Caki2 (cell line): Measurements from ENCODE around the gene TLR9. TPM values are rescaled to one million over a fixed set of nuclear protein-coding genes. Genes with fewer than 3 reads are reported as not detected.
"Not testable (repeated sequence)": the region's sequence is repeated elsewhere in the genome, so short reads cannot be mapped to it uniquely, and the experiment has no call there.

ENCODE experiments used
- DNase-seq: peaks from one replicate; pipeline ENCODE4 v3.0.0-alpha.2; 2015; ENCODE audit warnings: low read depth
- in situ Hi-C: cut with HindIII; loops from 2 replicates; pipeline ENCODE4 v1.10.0; 2016; ENCODE audit warnings: low sequenced_read_pairs, low pct_unique_long_range_greater_than_20kb, mixed read lengths
- total RNA-seq: library from RNA; depleted of rRNA; stranded (reverse); fragments of >200 nt; shearing (Covaris generic); gene quantifications from 2 replicates; pipeline ENCODE4 v1.2.3, GENCODE V29; 2014; ENCODE audit warnings: low replicate concordance; rRNA removed

TLR9 gene, protein sequence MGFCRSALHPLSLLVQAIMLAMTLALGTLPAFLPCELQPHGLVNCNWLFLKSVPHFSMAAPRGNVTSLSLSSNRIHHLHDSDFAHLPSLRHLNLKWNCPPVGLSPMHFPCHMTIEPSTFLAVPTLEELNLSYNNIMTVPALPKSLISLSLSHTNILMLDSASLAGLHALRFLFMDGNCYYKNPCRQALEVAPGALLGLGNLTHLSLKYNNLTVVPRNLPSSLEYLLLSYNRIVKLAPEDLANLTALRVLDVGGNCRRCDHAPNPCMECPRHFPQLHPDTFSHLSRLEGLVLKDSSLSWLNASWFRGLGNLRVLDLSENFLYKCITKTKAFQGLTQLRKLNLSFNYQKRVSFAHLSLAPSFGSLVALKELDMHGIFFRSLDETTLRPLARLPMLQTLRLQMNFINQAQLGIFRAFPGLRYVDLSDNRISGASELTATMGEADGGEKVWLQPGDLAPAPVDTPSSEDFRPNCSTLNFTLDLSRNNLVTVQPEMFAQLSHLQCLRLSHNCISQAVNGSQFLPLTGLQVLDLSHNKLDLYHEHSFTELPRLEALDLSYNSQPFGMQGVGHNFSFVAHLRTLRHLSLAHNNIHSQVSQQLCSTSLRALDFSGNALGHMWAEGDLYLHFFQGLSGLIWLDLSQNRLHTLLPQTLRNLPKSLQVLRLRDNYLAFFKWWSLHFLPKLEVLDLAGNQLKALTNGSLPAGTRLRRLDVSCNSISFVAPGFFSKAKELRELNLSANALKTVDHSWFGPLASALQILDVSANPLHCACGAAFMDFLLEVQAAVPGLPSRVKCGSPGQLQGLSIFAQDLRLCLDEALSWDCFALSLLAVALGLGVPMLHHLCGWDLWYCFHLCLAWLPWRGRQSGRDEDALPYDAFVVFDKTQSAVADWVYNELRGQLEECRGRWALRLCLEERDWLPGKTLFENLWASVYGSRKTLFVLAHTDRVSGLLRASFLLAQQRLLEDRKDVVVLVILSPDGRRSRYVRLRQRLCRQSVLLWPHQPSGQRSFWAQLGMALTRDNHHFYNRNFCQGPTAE
- 0.12 TPM in 1 of 2 replicates, not detected in the other for total RNA-seq

DNA sequence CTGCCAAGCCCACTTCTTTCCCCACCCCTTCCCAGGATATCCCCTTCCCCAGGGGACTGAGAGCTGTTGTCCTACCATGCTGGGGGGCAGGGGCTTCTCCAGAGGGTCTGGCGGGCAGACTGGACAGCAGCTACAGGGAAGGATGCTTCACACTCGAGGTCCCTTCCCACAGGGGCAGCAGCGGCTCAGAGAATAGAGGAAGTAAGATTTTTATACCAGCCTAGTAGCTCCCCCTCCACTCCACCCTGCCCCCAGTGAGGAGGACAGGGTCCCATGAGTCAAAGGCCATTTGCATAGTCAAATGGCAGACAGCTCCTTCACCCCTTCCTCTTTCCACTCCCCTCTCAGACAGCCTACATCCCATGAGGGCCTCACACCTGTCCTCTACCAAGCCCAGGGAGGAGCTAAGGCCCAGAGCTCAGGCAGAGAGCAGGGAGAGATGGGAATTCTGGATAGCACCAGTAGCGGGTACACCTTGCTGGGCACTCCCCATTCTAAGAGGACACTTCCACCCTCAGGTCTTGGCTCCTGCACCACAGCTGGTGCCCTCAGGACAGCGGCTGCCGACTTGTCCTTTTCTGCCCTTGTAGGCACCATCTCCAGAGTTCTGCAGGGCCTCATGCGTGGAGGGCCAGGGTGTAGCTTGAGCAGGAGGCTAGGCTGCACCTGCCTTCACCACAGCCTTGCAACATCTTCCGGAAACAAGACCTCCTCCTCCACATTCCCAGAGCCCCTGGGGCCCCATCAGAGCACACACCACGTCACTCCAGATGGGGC, at the start of gene TLR9:
Gene TLR9 (minus strand): TSS at position 194 of the 777 bp plus-strand sequence. CDS start 116 bp downstream, at position 78.
- in situ Hi-C loops, result no loop called here
- no peak for DNase-seq

DNA sequence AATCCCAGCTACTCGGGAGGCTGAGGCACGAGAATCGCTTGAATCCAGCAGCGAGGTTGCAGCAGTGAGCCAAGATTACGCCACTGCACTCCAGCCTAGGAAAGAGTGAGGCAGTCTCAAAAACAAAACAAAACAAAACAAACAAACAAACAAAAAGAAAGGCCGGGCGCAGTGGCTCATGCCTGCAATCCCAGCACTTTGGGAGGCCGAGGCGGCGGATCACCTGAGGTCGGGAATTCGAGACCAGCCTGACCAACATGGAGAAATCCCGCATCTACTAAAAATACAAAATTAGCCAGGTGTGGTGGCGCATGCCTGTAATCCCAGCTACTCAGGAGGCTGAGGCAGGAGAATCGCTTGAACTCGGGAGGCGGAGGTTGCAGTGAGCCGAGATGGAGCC, 49.3 kb upstream of the TLR9 start:
- in situ Hi-C loops, DNase-seq: not testable (repeated sequence)

DNA sequence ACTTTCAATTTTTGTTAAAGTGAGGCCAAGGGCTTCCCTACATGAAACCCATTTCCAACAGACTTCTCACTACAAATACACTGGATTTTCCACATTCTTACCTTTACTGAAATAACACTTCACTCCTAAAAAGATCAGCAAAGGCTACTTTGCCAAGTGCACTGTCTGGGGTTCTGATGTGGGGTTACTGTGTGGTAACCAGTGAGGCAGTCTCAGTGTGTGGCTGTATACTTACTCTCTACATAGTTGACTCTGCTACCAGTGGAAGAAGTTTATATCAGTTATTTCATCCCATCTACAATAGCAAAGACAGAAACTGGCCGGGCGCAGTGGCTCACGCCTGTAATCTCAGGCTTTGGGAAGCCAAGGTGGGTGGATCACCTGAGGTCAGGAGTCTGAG, 47.4 kb upstream of the TLR9 start:
- in situ Hi-C loops, result no loop called here
- no peak for DNase-seq

DNA sequence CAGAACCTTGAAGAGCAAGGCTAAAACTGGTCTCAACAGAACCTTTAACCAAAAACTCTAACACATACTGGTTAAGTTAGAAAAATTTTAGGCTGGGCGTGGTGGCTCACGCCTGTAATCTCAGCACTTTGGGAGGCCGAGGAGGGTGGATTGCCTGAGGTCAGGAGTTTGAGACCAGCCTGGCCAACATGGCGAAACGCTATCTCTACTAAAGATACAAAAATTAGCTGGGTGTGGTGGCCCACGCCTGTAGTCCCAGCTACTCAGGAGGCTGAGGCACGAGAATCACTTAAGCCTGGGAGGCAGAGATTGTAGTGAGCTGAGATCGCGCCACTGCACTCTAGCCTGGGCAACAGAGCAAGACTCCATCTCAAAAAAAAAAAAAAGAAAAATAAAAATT, 46.7 kb upstream of the TLR9 start:
- in situ Hi-C loops, DNase-seq: not testable (repeated sequence)

DNA sequence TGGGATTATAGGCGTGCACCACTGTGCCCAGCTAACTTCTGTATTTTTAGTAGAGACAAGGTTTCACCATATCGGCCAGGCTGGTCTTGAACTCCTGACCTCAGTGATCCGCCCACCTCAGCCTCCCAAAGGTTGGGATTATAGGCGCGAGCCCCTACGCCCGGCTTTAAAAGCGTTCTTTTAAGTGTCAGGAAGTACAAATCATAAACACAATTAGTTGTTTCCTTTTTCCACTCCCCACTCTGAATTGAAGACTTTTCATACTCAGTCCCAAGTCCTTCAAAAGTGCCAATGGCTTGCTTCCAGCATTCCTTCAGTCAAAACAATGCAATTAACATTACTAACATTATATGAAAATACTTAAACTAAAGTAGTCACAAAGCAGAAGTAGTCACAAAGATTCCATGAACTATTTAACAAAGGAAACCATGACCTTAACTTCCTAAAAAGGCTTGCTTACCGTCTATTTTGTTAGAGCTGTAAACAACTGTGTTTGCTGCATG, 44.9 kb upstream of the TLR9 start:
- in situ Hi-C loops, result no loop called here
- no peak for DNase-seq

DNA sequence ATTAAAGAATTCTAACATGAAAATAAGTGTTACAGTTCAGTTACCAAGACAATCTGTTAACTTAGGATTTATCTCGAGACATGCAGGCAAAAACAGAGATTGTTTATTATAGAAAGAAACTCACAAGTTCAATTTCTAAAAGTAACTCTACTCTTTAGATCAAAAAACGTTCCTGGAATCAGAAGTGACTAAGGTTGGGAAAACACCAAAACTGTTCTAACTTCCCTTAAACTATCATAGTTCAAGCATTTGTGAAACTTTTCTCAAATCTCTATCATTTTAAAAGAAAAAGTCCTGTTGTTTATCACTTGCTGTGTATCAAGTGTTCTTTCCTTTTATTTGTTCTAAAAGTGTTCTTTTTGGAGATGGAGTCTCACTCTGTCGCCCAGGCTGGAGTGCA, 44.3 kb upstream of the TLR9 start:
- DNase-seq, result no peak
- in situ Hi-C loops, result no loop called here

DNA sequence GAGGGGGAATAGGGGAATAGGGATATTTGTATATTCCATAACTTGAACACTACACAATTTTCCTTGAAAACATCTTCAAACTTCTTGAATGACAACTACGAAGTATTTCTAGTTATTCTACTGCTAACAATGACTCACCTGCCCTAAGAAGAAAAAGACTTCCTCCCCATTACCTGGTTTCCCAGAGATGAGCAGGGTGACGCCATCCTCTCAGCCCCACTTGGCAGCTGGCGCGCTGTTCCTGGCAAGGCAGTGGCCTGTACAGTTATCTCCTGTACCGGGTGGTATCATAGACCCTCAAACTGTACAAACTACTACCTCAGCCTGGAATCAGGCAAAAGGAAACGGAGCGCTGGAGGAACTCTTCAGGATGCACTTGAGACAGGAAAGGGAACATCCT, 42.6 kb upstream of the TLR9 start:
- in situ Hi-C loops, result no loop called here
- DNase-seq, result no peak

DNA sequence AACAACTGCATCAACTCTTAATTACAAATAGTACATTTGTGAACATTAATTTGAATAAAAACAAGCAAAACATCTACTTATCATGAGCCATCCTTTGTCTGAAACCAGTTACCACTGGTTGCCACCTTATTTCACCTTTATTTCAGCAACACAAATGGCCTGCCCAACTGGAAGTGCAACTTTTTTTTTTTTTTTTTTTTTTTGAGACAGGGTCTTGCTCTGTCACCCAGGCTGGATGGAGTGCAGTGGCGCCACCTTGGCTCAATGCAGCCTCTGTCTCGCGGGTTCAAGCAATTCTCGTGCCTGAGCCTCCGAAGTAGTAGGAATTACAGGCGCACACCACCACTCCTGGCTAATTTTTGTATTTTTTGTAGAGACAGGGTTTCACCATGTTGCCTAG, 39.9 kb upstream of the TLR9 start:
- in situ Hi-C loops, result no loop called here
- no peak for DNase-seq

DNA sequence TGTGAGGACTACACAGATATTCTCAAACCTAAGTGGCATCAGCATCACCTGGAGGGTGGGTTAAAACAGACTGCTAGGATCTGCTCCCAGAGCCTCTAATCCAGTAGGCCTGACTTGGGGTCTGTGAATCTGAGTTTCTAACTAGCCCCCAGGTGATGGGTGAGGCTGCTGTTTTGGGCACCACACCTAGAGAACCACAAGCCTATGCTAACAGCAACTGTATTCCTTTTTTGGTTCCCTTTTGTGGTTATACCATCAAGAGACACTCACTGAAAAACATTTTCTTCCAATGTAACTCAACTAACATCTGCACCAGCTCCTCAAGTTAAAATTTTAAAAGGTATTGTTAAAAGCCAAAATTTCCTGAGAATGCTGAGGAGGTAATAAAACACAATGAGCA, 37.0 kb upstream of the TLR9 start:
- in situ Hi-C loops, result no loop called here
- no peak for DNase-seq

DNA sequence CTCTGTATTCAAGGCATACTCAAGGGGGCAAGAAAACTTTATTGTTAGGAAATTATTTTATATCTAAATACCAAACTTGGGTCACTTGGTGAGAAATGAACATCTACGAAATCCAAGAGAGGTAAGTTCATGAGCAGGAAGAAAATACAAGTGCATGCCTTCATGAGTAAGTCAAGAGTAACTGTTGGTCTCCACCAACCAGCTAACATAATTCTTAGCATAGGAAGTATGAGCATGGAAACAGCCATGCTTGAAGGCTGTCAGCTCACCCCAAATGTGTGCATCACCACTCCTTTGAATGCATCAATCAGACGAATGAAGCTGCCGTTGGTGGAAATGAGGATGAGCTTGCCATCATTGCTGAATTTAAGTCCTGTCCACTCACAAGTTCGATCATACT, 34.0 kb upstream of the TLR9 start:
- no peak for DNase-seq
- in situ Hi-C loops, result no loop called here

DNA sequence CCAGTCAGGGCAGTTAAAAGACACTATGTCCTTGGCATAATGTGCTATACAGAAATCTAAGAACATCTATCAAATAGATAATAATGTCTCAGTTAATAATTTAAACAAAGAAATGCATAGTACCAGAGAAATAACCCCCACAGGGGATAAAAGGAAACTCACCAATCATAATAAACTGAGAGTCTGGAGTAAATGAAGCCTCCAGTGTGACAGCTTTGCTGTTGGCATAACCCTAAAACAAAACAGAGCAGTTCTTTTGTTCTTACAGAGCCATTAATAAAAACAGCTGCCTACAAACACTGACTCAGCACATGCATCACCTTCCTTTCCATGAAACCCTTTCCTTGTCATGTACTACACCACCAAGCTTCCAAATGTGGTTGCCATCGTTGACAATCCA, 33.6 kb upstream of the TLR9 start:
- in situ Hi-C loops, result no loop called here
- DNase-seq, result no peak

DNA sequence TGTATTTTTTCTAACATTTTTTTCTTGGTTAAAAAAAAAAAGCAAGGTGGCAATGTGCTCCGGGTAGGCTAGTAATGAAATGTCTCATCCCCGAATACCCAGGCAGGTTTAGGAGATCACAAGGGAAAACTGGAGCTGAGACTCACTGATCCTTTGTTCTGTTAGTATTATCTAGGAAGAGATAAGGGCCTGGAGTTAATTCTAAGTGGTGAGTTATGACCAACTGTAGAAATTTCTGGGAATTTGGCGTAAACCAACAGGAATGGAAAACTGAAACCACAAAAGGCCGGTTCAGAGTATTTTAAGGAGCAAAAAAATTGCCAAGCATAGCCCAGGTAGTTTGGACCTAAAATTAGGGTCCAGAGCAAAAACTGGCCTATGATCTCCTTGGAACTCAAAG, 32.5 kb upstream of the TLR9 start:
- in situ Hi-C loops, result no loop called here
- no peak for DNase-seq

DNA sequence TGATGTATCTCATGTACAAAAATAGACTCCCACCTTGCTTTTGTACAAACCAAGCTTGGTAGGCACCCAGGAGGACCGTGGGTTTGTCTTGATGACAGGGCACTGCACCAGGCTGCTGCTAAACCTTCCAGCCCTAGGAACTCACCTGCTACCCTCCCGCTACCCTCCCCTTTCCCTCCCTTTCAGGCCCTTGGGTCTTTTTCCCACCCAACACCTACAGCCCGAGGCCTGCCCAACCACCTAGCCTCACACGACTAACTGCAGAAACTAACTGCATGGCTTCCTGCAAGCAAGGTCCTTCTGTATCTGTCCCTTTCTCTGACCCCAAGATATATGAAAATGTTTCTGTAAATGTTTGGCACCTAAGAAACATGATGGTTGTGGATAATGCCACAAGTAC, 31.2 kb upstream of the TLR9 start:
- in situ Hi-C loops, result no loop called here
- no peak for DNase-seq

DNA sequence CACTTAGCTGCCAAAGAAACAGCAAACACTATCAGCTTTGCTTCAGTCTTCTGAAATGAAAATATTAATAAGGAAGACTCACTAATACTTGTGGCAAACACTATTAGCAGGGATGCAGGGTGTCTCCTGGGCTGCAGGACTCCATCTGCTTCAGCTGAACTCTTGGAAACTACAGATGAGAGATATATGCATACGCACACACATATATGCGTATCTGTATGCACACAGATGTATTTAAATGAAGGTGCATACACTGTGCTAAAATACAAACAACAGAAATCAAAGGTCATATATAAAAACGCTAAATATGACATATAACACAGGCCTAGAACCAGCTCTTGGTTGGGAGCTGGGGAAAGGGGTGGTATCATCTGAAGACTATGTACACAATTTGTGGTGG, 30.7 kb upstream of the TLR9 start:
- DNase-seq, result no peak
- in situ Hi-C loops, result no loop called here

DNA sequence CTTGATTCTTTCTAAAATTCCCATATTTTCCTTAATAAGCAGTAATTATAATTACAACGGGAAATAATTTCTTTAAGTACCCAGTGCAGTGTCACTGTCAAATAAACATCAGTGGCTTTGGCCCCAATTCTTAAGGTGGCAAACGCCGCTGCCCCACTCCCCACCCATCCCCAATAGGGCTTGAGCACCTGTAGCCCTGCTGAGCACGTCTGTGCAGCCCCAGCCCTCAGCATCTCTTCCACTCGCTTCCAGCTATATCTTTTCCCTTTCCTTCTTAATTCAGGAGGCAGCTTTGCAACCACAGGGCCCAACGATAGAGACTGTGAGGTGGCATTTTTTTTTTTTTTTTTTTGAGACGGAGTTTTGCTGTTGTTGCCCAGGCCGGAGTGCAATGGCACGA, 29.2 kb upstream of the TLR9 start:
- DNase-seq, result no peak
- in situ Hi-C loops, result no loop called here

DNA sequence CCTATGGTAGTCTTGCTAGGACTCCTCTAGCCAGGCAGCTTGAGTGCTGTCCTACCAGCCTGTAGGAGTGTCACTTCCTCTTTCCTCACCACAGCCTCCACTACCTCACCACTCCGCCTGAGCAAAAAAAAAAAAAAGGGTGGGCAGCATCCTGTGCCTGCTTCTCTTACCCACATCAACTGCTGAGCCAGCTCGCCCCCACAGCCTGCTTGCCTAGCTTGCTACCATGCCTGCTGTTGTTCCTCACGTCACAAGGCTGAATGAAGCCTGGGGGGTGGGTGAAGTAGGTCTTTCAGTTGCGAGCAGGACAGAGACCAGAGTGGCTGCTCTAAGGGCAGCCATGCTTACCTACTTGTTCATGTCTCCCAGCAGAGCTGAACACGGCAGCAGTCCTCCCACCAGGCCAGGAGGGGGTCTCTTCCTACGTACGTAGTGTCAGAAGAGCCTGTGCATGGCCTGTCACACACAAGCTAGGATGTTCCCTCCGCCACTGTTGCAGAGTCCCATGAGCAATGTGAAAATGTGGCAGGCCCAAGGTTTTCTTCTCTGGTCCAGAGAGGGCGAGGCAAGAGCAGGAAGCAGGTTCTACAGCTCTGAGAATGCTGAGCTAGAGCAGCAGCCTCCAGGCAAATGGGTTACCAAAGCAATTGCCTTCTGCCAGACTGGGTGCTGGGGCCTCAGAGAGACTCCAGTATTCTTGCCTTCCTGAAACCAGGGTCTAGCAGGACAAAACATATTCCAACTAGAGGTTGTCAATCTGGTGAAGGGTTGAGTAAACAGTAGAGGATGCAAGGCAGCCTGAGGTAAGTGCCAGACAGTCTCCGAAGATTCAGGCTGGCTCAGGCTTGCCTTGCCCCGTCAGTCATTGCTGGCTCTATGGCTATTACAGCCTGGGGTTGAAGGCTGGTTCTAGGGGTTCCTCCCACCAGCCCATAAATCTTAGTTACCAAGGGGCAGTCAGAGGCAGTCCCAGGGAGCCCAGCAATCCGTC, 28.2 kb upstream of the TLR9 start:
- no peak for DNase-seq
- in situ Hi-C loops, result no loop called here

DNA sequence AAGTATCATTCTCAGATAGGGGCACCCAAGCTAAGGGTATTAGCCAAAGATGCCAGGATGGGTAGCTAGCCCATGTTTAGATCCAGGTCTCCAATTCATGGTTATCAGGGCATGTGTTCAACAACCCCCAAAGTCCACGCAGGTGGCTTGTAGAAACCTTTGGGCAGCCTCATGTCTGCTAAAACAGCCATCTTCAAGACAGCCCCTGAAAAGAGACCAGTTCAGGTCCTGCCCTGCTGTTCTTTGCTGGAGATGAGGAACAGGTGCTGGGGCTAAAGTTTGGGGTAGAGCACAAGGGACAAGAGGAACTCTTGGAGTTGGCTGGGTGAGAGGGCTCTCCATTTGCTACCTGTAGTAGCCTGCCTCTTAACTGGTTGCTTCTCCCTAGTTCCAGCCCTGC, 24.7 kb upstream of the TLR9 start:
- DNase-seq, result no peak

More for the DNA sequence above, 24.7 kb upstream of the TLR9 start:
- in situ Hi-C loops, result no loop called here
